ENCODE data around the gene PPIA.
A peak's percentile ranks its signal among the peaks of the same experiment; 100 is the strongest.

The PPIA gene

GRCh38 chr7:44796504-44797328 is at the start of gene PPIA:
Gene PPIA, plus strand, starts transcription at chr7:44796681. Its CDS starts 44 bp downstream, at chr7:44796725.
- peak; percentile 100 for DNase-seq

- DNase-seq = peak; percentile 95
Observed at GRCh38 chr7:44748045-44748947, 48.2 kb upstream of the PPIA start, which contains the start of gene ZMIZ2. Gene ZMIZ2, plus strand, starts transcription at chr7:44748847. Its CDS starts 7,403 bp downstream, at chr7:44756250.

- DNase-seq = peak; percentile 73
Observed at GRCh38 chr7:44748948-44749731, 47.3 kb upstream of the PPIA start.

- DNase-seq = no peak
Observed at GRCh38 chr7:44749992-44750391, 46.5 kb upstream of the PPIA start.

GRCh38 chr7:44750424-44750823 is 46.1 kb upstream of the PPIA start:
- no peak for DNase-seq

GRCh38 chr7:44750921-44751571 is 45.4 kb upstream of the PPIA start:
- DNase-seq = peak; percentile 70

GRCh38 chr7:44752822-44753221 is 43.7 kb upstream of the PPIA start:
- no peak for DNase-seq

GRCh38 chr7:44754802-44755697 is 41.4 kb upstream of the PPIA start:
- DNase-seq = no peak

GRCh38 chr7:44755698-44756627 is 40.5 kb upstream of the PPIA start:
- no peak for DNase-seq

- no peak for DNase-seq
Observed at GRCh38 chr7:44756904-44757303, 39.6 kb upstream of the PPIA start.

- no peak for DNase-seq
Observed at GRCh38 chr7:44757311-44757710, 39.2 kb upstream of the PPIA start.

- DNase-seq = no peak
Observed at GRCh38 chr7:44757739-44758138, 38.7 kb upstream of the PPIA start.

GRCh38 chr7:44759246-44759645 is 37.2 kb upstream of the PPIA start:
- DNase-seq = no peak

- no peak for DNase-seq
Observed at GRCh38 chr7:44760034-44760580, 36.4 kb upstream of the PPIA start.

GRCh38 chr7:44761207-44762161 is 35.0 kb upstream of the PPIA start:
- no peak for DNase-seq

- no peak for DNase-seq
Observed at GRCh38 chr7:44762300-44762699, 34.2 kb upstream of the PPIA start.

- no peak for DNase-seq
Observed at GRCh38 chr7:44762726-44763522, 33.6 kb upstream of the PPIA start.

- no peak for DNase-seq
Observed at GRCh38 chr7:44764081-44764480, 32.4 kb upstream of the PPIA start.
